Amniotic stem cell (primary cell): ENCODE measurements around the gene COBLL1.
"Not testable (repeated sequence)": the region's sequence is repeated elsewhere in the genome, so short reads cannot be mapped to it uniquely, and the experiment has no call there.

ENCODE experiments used
- DNase-seq: peaks from one replicate; lab custom pipeline; 2025; lab: John Stamatoyannopoulos, UW

The COBLL1 gene, protein sequence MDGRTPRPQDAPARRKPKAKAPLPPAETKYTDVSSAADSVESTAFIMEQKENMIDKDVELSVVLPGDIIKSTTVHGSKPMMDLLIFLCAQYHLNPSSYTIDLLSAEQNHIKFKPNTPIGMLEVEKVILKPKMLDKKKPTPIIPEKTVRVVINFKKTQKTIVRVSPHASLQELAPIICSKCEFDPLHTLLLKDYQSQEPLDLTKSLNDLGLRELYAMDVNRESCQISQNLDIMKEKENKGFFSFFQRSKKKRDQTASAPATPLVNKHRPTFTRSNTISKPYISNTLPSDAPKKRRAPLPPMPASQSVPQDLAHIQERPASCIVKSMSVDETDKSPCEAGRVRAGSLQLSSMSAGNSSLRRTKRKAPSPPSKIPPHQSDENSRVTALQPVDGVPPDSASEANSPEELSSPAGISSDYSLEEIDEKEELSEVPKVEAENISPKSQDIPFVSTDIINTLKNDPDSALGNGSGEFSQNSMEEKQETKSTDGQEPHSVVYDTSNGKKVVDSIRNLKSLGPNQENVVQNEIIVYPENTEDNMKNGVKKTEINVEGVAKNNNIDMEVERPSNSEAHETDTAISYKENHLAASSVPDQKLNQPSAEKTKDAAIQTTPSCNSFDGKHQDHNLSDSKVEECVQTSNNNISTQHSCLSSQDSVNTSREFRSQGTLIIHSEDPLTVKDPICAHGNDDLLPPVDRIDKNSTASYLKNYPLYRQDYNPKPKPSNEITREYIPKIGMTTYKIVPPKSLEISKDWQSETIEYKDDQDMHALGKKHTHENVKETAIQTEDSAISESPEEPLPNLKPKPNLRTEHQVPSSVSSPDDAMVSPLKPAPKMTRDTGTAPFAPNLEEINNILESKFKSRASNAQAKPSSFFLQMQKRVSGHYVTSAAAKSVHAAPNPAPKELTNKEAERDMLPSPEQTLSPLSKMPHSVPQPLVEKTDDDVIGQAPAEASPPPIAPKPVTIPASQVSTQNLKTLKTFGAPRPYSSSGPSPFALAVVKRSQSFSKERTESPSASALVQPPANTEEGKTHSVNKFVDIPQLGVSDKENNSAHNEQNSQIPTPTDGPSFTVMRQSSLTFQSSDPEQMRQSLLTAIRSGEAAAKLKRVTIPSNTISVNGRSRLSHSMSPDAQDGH

DNA sequence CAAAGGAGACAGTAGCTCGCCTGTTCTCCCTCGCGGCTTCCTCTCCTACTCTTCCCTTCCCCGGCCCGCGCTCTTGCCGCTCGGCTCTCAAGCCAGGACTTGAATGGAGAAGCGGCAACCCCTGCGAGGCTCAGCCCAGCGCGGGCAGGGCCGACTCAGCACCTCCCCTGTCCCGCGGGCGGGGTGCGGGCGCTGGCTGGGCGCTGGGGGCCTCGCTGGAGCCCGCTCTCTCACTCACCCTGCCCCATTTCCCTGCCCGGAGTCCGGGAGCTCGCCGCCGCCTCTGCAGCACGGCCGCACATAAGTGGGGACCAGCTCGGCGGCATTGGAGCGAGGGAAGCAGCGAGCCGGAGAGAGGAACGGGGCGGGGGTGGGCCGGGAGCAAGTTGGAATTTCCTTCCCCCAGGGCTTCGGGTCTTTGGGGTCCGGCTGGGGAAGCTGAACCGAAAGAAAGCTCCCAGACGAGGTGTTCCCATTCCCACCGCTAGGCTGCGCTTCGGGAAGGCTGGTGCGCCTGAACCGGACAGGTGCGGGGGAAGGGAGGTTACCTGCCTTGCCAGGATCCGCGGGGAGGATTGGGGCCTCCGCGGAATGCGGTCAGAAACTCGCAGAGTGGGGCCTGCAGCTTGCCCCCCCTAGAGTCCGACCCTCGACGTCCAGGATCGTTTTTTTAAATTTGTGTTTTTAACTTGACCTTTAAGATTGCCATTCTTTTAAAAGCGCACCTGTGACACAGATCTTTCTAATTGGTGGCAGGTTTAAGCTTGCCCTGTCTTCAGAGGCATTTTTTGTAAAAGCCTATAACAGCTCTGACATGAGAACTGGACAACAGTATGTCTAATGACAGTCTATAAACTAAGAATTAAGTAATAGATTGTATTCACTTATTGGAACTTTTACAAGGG, at the start of gene COBLL1:
COBLL1 (minus strand) TSS at position 105 of the 905 bp plus-strand sequence. CDS start 627 bp downstream, outside the sequence.
- peak; percentile 59 for DNase-seq

GRCh38 chr2:164890544-164890943, 48.9 kb upstream of the COBLL1 start:
- no peak for DNase-seq

DNA sequence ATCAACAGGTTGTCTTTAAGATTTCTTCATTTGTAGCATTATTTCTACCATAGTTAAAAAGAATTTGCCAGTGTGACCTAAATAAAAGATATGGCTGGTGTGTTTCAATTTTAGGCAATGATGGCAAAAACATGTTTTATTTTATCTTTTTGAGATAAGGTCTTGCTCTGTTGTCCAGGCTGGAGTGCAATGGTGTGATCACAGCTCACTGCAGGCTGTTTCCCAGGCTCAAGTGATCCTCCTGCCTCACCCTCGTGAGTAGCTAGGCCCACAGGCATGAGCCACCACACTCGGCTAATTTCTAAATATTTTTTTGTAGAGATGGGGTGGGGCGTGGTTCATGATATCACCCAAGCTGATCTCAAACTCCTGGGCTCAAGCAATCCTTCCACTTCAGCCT, 47.0 kb upstream of the COBLL1 start:
- no peak for DNase-seq

DNA sequence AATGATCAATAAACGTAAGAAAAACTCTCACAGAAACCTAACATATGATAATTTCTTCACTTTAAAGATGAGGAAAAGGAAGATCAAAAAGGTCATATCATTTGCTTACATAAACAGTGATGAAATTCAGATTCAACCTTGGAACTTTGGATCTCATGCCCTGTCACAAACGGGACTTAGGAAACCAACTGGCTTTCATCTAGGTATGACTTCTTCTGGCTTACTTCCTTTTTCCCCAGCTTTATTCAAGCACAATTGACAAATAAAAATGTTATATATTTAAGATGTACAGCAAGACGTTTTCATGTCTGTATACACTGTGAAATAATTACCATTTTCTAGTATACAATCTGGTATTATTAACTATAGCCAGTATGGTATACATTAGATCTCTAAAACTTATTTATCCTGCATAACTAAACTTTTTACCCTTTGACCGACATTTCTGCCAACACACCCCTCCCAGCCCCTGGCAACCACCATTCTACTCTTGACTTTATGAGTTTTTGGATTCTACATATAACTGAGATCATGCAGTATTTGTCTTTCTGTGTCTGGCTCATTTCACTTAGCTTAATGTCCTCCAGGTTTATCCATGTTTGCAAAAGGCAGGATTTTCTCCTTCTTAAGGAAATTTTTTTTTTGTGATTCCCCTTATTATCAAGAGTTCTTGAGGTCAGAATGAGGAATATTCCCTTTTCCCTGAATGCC, 46.0 kb upstream of the COBLL1 start:
- DNase-seq: no peak

GRCh38 chr2:164882276-164882675, 40.7 kb upstream of the COBLL1 start:
- no peak for DNase-seq

DNA sequence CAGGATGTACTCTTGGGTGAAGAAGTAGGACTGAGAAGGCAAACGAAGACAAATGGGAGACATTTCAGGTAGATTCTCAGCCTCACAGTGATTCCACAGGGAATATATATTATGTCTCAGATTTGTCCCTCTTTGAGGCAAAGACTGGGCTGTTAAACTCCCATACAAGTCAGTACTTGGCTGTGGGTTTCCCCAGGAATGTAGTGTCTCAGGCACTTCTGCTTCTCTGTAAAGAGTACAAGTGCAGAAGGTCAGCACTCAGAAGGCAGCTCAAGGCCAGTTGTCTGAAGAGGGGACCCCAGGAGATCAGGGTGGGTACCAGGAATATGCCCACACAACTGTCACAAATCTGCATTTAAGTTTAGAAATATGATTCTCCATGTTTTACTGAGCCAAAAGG, 39.9 kb upstream of the COBLL1 start:
- DNase-seq: no peak

- no peak for DNase-seq
Measured at GRCh38 chr2:164879901-164880535, 38.4 kb upstream of the COBLL1 start.

DNA sequence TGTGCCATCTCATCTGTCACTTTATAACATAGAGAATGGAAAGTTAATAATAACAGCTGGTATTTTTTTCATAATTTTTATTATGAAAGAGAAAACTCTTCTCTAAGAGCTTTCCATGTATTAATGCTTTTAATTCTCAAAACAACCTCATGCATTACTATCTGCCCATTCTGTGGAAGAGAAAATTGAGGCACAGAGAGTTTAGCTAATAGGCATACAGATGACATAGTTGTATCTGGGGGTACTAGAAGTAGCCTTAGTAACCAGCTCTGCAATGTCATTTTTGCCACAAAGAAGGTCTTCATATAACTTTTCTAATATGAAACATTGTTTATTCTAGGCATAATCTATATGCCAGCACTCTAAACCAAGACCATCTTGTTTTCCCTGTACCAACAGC, 36.3 kb upstream of the COBLL1 start:
- no peak for DNase-seq

- DNase-seq: no peak
Measured at GRCh38 chr2:164877169-164877568, 35.5 kb upstream of the COBLL1 start.

DNA sequence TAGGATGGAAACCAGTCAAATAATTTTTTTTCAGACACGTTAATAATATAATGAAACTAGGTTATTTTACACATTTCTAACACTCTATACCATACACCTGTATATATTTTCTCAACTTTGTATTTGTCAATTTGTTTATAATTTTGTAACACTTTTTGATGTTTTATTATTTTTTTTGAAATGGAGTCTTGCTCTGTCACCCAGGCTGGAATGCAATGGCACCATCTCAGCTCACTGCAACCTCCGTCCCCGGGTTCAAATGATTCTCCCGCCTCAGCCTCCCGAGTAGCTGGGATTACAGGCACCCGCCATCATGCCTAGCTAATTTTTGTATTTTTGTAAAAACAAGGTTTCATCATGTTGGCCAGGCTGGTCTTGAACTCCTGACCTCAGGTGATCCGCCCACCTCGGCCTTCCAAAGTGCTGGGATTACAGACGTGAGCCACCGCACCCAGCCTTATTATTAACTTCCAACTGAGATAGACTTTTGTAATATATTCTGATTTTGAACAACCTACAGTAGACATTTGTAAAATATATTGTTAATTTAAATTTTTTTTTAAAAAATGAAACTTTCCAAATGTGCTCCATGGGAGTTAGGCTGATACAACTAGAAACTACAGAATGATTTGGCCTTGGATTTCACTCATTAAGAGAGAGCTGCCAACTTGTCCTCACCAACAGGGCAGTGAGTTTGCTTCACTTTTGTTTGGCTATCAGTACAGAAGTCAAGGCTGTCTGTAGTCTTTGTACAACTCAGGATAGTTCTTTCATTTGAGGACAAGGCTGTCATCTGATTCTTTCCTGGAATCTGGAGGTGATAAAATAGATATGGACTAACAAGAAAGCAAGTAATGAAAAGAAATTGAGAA, 33.9 kb upstream of the COBLL1 start:
- no peak for DNase-seq

- no peak for DNase-seq
Measured at GRCh38 chr2:164873210-164873908, 31.7 kb upstream of the COBLL1 start.

GRCh38 chr2:164871404-164871803, 29.8 kb upstream of the COBLL1 start:
- no peak for DNase-seq

DNA sequence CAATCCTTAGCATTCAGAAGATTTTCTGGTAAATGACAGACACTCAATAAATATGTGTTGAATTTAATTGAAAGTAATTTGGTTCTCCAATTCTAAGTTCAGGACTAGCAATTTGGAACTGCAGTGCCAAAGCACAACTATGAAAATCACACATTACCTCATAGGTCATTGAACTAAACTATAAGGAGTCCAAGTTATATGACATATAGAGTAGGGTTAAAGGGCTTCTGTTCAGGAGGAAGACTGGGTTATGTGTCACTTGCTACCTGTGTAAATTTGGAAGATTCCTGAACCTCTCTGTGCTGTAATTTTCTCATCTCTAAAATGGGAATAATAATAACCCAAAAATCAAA, 27.8 kb upstream of the COBLL1 start:
- no peak for DNase-seq

DNA sequence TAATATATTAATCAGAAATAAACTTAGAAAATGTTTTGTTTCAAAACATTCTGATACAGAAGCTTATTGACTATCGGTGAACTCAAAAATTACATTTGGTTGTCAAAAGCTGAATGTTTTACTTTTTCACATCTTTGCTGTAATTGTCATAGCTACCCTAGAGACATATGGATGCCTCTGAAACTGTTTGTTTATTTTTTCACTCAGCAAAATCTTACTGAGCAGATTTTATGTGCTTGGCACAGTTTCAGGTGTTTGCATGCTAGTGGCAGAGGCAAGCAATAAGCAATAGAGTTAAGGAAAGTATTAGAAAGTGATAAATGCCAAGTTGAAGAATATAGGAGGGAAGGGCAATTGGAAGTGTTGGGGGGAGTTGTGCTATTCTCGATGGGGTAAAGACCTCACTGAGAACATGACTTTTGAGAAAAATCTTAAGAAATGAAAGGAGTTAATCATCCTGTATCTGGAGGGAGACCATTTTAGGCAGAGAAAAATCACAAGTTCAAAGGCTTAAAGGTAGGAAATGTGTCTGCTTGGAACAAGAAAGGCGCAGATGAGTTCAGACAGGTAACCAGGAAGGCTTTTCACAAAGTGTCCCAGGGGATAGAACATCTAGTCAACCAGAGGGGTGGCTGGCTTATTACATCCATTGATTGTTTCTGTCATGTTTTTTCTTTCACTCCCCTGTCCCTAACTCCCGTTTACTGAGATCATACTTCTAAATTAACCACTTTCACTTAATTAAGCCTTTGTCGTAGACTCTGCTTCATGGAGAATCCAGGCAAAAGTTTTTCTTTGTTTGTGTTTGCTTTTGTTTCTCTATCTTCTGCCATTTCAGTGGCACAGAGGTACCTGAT, 27.2 kb upstream of the COBLL1 start:
- no peak for DNase-seq

GRCh38 chr2:164867779-164868397, 26.3 kb upstream of the COBLL1 start:
- no peak for DNase-seq

DNA sequence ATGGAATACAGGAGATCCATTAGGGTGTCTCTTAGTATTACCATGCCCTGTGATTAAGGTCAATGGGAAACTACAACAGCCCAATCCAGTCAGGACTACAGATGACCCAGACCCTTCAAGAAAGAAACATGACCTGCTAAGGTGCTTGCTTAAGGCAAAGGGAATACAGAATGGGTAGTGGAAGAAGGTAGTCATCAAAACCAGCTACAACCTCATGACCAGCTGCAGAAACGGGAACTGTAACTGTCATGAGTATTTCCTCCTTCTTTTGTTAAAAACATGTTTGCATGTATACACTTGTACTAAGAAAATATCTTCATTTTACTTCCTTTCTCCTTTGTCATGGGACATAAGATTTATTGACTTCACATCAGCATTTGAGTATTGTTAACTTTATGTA, 24.8 kb upstream of the COBLL1 start:
- DNase-seq: not testable (repeated sequence)

DNA sequence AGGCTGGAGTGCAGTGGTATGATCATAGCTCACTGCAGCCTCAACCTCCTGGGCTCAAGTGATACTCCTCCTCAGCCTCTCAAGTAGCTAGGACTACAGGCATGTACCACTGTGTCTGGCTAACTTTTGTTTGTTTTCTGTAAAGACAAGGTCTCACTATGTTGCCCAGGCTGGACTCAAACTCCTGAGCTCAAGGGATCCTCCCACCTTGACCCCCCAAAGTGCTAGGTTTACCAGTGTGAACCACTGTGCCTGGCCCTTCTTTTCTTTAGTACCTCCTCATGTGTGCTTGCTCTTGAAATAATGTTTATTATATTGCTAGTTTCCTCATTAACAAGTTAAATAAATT, 19.0 kb upstream of the COBLL1 start:
- no peak for DNase-seq
